Measurements from ENCODE around the gene SPATA9. TPM values are rescaled to one million over a fixed set of nuclear protein-coding genes. Genes with fewer than 3 reads are reported as not detected.

SPATA9 gene
- total and polyA plus RNA-seq, 2 donors (not counting 3 experiments of a cell fraction or from before 2014, with no cell fraction given), result 0.07 TPM; not detected in 1

GRCh38 chr5:95699337-95699736, 16.5 kb upstream of the SPATA9 start:
- no peaks in the 10 kb centered on the region for H4K20me1 ChIP-seq (replicated peaks; ENCODE audit: control insufficient read depth, extremely low read depth, insufficient read depth, low read length)
- H3K4me2 ChIP-seq (ENCODE audit: insufficient read depth, low read length), result no peak overlapping the region
- no peaks in the 10 kb centered on the region for H3K4me1 ChIP-seq (ENCODE audit: control insufficient read depth, extremely low read depth, insufficient read depth, low read length)
- CTCF ChIA-PET, result interaction anchor here (1.3 kb wide), 1 partner anchor 82 kb away, joined by 4 read pairs; no protein-coding TSS in a partner anchor
- POLR2A ChIA-PET, result no interaction called here
- DNase-seq (ENCODE audit: low read depth, low spot score) (no peak), FAIRE-seq (no peak)
- no peaks in the 10 kb centered on the region for H3K36me3 ChIP-seq (ENCODE audit: control insufficient read depth in 2 of 2, extremely low read depth in 1 of 2, insufficient read depth in 2 of 2, low read length in 2 of 2)
- no peaks in the 10 kb centered on the region for H3K79me2 ChIP-seq (ENCODE audit: control insufficient read depth, insufficient read depth, low read length)
- no TSS peak for BruUV-seq (replicated peaks)
- no peak overlapping the region for H3K9ac ChIP-seq (replicated peaks; ENCODE audit: extremely low read depth, insufficient read depth, low read length)
- H3K9me3 ChIP-seq (replicated peaks; ENCODE audit: control insufficient read depth, insufficient read depth, low read length), result no peaks in the 10 kb centered on the region
- no peak overlapping the region for H3K27ac ChIP-seq (ENCODE audit: insufficient read depth, low read depth, low read length)
- dilution Hi-C loops (cut with MboI; ENCODE audit: extremely low pct_ligation_motif_present, low sequenced_read_pairs) (no loop called here), intact Hi-C loops (cut with micrococcal nuclease) (no loop called here)
- no peak overlapping the region for H2AFZ ChIP-seq (ENCODE audit: low read depth, low read length)
- TF ChIP-seq FOS (IDR thresholded peaks at IDR 0.05; ENCODE audit: borderline replicate concordance, insufficient read depth, low read length) (no peak), MYC (IDR thresholded peaks at IDR 0.05; ENCODE audit: low read depth, low read length) (no peak), POLR2A (IDR thresholded peaks at IDR 0.05; ENCODE audit: low read depth, low read length) (no peak), JUN (IDR thresholded peaks at IDR 0.05; ENCODE audit: borderline replicate concordance, insufficient read depth, insufficient read length, low read depth) (no peak), GATA2 (IDR thresholded peaks at IDR 0.05; ENCODE audit: insufficient read depth, insufficient read length, low read depth, low read length) (no peak), MAX (IDR thresholded peaks at IDR 0.05; ENCODE audit: insufficient read depth, insufficient read length) (no peak), EZH2 (IDR thresholded peaks at IDR 0.05; ENCODE audit: borderline replicate concordance, low read depth, low read length, severe bottlenecking) (no peak), CTCF (IDR thresholded peaks at IDR 0.05; ENCODE audit: extremely low read depth in 1 of 2, insufficient read depth in 1 of 2, low read depth in 1 of 2, low read length in 2 of 2) (no peak), POLR2AphosphoS5 (IDR thresholded peaks at IDR 0.05; ENCODE audit: insufficient read depth, low read depth, low read length) (no peak)
- no peak overlapping the region for H3K4me3 ChIP-seq (replicated peaks in 1 of 3; ENCODE audit: insufficient read depth in 1 of 3, low read depth in 1 of 3, low read length in 3 of 3)
- no peaks in the 10 kb centered on the region for H3K27me3 ChIP-seq (ENCODE audit: control insufficient read depth in 2 of 2, insufficient read depth in 2 of 2, low read length in 2 of 2)
- no peaks in the 10 kb centered on the region for H3K9me1 ChIP-seq (replicated peaks; ENCODE audit: control insufficient read depth, extremely low read depth, insufficient read depth, low read length)
